ENCODE results near the gene NCS1. TPM values are rescaled to one million over a fixed set of nuclear protein-coding genes. Genes with fewer than 3 reads are reported as not detected.

Gene NCS1
- total RNA-seq, 1 experiment from 2014 or later: 18.2 TPM

DNA sequence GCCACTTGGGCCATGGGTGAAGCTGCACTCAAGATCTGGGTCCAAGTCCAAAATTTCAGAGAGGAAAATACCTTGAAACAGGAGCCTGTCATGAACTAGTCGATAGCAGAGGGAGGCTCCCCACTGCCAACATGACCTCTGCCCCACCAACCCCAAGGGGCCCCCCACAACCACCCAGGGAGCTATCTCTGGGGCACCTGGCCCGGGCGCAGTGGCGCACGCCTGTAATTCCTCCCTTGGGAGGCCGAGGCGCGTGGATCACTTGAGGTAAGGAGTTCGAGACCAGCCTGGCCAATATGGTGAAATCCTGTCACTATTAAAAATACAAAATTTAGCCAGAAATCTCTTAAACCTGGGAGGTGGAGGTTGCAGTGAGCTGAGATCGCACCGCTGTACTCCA, 73.3 kb downstream of the NCS1 start:
- H3K4me3 Mint-ChIP-seq (ENCODE audit: unreplicated experiment): no peak overlapping the region
- no peaks in the 10 kb centered on the region for H3K36me3 ChIP-seq (ENCODE audit: control insufficient read depth, insufficient read depth, low read length)
- ChIA-PET POLR2A (no interaction called here), CTCF (interaction anchor here (1.0 kb wide), 1 partner anchor 9 kb away, joined by 4 read pairs; no protein-coding TSS in a partner anchor)
- intact Hi-C loops (cut with micrococcal nuclease; ENCODE audit: unreplicated experiment): loop anchor here (10.0 kb wide), 1 partner anchor 361 kb away; no protein-coding TSS in a partner anchor
- H3K27ac Mint-ChIP-seq (ENCODE audit: unreplicated experiment): no peak overlapping the region
- TF ChIP-seq, protein P1, sequence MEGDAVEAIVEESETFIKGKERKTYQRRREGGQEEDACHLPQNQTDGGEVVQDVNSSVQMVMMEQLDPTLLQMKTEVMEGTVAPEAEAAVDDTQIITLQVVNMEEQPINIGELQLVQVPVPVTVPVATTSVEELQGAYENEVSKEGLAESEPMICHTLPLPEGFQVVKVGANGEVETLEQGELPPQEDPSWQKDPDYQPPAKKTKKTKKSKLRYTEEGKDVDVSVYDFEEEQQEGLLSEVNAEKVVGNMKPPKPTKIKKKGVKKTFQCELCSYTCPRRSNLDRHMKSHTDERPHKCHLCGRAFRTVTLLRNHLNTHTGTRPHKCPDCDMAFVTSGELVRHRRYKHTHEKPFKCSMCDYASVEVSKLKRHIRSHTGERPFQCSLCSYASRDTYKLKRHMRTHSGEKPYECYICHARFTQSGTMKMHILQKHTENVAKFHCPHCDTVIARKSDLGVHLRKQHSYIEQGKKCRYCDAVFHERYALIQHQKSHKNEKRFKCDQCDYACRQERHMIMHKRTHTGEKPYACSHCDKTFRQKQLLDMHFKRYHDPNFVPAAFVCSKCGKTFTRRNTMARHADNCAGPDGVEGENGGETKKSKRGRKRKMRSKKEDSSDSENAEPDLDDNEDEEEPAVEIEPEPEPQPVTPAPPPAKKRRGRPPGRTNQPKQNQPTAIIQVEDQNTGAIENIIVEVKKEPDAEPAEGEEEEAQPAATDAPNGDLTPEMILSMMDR (IDR thresholded peaks at IDR 0.05; ENCODE audit: insufficient read depth in 1 of 2, low read depth in 1 of 2, low read length in 1 of 2, severe bottlenecking in 1 of 2, unreplicated experiment in 1 of 2): no peak
- no peaks in the 10 kb centered on the region for H3K4me1 Mint-ChIP-seq (ENCODE audit: low read depth, unreplicated experiment)
- peak in 1 of 2 experiments; percentile 9 for DNase-seq
- no peaks in the 10 kb centered on the region for H3K27me3 Mint-ChIP-seq (ENCODE audit: insufficient read depth, unreplicated experiment)
- no TSS peak for BruUV-seq (replicated peaks)
- no peak overlapping the region for H3K4me3 ChIP-seq (ENCODE audit: low read depth, low read length)
- no peaks in the 10 kb centered on the region for H3K9me3 ChIP-seq
- H3K9me3 Mint-ChIP-seq (ENCODE audit: unreplicated experiment): no peaks in the 10 kb centered on the region
- no peaks in the 10 kb centered on the region for H3K36me3 Mint-ChIP-seq (ENCODE audit: insufficient read depth, unreplicated experiment)
- H3K27me3 ChIP-seq (replicated peaks; ENCODE audit: control insufficient read depth, insufficient read depth, low read length): no peaks in the 10 kb centered on the region
- no peaks in the 10 kb centered on the region; the same call in 1 of the 2 replicates for H3K4me1 ChIP-seq

DNA sequence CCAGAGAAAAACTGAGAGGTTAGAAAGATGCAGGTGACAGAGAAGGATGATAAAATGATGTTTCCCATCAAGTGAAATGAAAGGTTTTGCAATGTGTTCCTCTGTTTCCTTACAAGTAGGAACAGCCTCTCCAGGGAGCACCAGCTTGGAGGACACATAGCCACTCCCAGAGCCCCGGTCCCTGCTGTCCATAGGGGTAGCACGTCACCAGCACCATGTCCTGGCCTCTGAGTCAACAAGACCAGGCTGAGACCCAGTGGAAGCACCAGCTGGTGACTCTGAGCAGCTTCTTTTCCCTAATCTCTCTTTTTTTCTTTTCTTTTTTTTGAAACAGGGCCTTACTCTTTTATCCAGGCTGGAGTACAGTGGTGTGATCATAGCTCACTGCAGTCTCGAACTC, 73.9 kb downstream of the NCS1 start:
- no peak overlapping the region for H3K4me3 ChIP-seq (ENCODE audit: low read depth, low read length)
- Mint-ChIP-seq H3K27me3 (ENCODE audit: insufficient read depth, unreplicated experiment) (no peaks in the 10 kb centered on the region), H3K4me3 (ENCODE audit: unreplicated experiment) (no peak overlapping the region), H3K36me3 (ENCODE audit: insufficient read depth, unreplicated experiment) (no peaks in the 10 kb centered on the region), H3K27ac (ENCODE audit: unreplicated experiment) (no peak overlapping the region), H3K9me3 (ENCODE audit: unreplicated experiment) (no peaks in the 10 kb centered on the region), H3K4me1 (ENCODE audit: low read depth, unreplicated experiment) (no peaks in the 10 kb centered on the region)
- H3K9me3 ChIP-seq: no peaks in the 10 kb centered on the region
- intact Hi-C loops (cut with micrococcal nuclease; ENCODE audit: unreplicated experiment): loop anchor here (10.0 kb wide), 1 partner anchor 361 kb away; no protein-coding TSS in a partner anchor
- no peaks in the 10 kb centered on the region for H3K27me3 ChIP-seq (replicated peaks; ENCODE audit: control insufficient read depth, insufficient read depth, low read length)
- no peaks in the 10 kb centered on the region for H3K36me3 ChIP-seq (ENCODE audit: control insufficient read depth, insufficient read depth, low read length)
- POLR2A ChIA-PET: no interaction called here
- DNase-seq: peak in 1 of 2 experiments; percentile 15
- no TSS peak for BruUV-seq (replicated peaks)
- CTCF ChIA-PET: interaction anchor here (0.6 to 1.0 kb wide), 2 partner anchors 10 to 38 kb away, joined by 3 to 4 read pairs; no protein-coding TSS in a partner anchor
- H3K4me1 ChIP-seq: no peaks in the 10 kb centered on the region; the same call in 1 of the 2 replicates
- TF ChIP-seq, protein P1 (IDR thresholded peaks at IDR 0.05; ENCODE audit: insufficient read depth in 1 of 2, low read depth in 1 of 2, low read length in 1 of 2, severe bottlenecking in 1 of 2, unreplicated experiment in 1 of 2): no peak

DNA sequence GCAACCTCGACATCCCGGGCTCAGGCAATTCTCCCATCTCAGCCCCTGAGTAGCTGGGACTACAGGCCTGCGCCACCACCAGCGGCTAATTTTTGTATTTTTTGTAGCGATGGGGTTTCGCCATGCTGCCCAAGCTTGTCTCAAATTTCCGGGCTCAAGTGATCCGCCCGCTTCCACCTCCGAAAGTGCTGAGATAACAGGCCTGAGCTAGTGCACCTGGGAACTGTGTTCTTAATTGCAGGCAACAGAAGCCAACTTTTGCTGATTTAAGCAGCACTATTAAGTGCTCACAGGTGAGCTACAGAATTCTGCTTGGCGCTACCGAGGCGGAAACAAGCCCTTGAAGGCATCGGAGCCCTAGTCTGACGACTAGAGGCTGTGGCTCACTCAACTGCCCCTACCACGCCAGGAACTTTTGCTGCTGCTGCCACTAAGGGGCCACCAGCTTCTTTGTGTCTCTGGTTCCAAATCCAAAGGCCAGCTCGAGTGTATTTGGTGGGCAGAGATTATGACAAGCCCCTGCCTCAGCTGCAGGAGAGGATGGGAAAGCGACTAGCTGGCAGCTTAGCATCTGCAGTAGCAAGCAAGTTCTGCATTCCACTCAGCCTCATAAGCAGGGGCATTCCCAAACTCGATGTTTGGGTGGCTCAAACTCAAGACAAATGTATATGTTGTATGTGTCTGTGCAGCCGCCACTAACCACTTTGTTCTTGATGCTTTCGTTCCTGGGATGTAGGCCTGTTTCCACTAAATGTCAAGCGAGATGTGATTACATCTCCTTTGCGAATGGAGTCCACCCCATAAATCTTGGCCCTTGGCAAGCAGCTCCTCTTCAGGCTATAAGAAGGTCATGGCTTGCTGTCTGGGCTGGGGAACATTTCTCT, 82.8 kb downstream of the NCS1 start:
- H3K36me3 Mint-ChIP-seq (ENCODE audit: insufficient read depth, unreplicated experiment): no peaks in the 10 kb centered on the region
- no peak overlapping the region for H3K27ac Mint-ChIP-seq (ENCODE audit: unreplicated experiment)
- H3K36me3 ChIP-seq (ENCODE audit: control insufficient read depth, insufficient read depth, low read length): no peaks in the 10 kb centered on the region
- no peaks in the 10 kb centered on the region for H3K4me1 Mint-ChIP-seq (ENCODE audit: low read depth, unreplicated experiment)
- no peaks in the 10 kb centered on the region for H3K27me3 ChIP-seq (replicated peaks; ENCODE audit: control insufficient read depth, insufficient read depth, low read length)
- BruUV-seq (replicated peaks): no TSS peak
- H3K4me3 ChIP-seq (ENCODE audit: low read depth, low read length): no peak overlapping the region
- POLR2A ChIA-PET: interaction anchor here (0.6 kb wide), 1 partner anchor 324 kb away, joined by 3 read pairs; the partner anchor contains the start of gene FUBP3
- TF ChIP-seq, protein P1 (IDR thresholded peaks at IDR 0.05; ENCODE audit: insufficient read depth in 1 of 2, low read depth in 1 of 2, low read length in 1 of 2, severe bottlenecking in 1 of 2, unreplicated experiment in 1 of 2): no peak
- no peak overlapping the region for H3K4me3 Mint-ChIP-seq (ENCODE audit: unreplicated experiment)
- intact Hi-C loops (cut with micrococcal nuclease; ENCODE audit: unreplicated experiment): no loop called here
- H3K9me3 ChIP-seq: no peaks in the 10 kb centered on the region
- CTCF ChIA-PET: no interaction called here
- no peaks in the 10 kb centered on the region for H3K27me3 Mint-ChIP-seq (ENCODE audit: insufficient read depth, unreplicated experiment)
- no peaks in the 10 kb centered on the region for H3K9me3 Mint-ChIP-seq (ENCODE audit: unreplicated experiment)
- peak in 1 of 2 experiments; percentile 35 for DNase-seq
- H3K4me1 ChIP-seq: no peaks in the 10 kb centered on the region

All from Caco-2 (cell line).